ENCODE results near the gene ACTG1.

- no peak for TF ChIP-seq EZH2phosphoT487 (IDR thresholded peaks at IDR 0.05; ENCODE audit: borderline replicate concordance, low read depth, low read length)
- no peak for TF ChIP-seq CTCF (conservative IDR thresholded peaks at IDR 0.05; ENCODE audit: low read length)
Measured at GRCh38 chr17:81500047-81500446, 12.6 kb downstream of the ACTG1 start.
